HEK293 (cell line): ENCODE data around the gene KRT74.

Experiments used
- FEZF1 ChIP-seq: fragments of 450-650 bp; formaldehyde crosslinking; IDR thresholded peaks from 2 replicates; pipeline ENCODE4 v1.5.1; 2016; ENCODE audit warnings: missing biosample characterization, missing genetic modification characterization
- KLF17 ChIP-seq: fragments of 450-650 bp; formaldehyde crosslinking; IDR thresholded peaks from 2 replicates; pipeline ENCODE4 v1.5.1; 2016; ENCODE audit warnings: missing biosample characterization, missing genetic modification characterization
- KLF9 ChIP-seq: fragments of 450-650 bp; formaldehyde crosslinking; IDR thresholded peaks from 2 replicates; pipeline ENCODE4 v1.5.1; 2016; ENCODE audit warnings: missing biosample characterization, missing genetic modification characterization, low read depth
- PRDM10 ChIP-seq: fragments of 450-650 bp; formaldehyde crosslinking; IDR thresholded peaks from 2 replicates; pipeline ENCODE4 v1.5.1; 2016; ENCODE audit warnings: missing biosample characterization, missing genetic modification characterization
- REST ChIP-seq: fragments of 450-650 bp; formaldehyde crosslinking; IDR thresholded peaks from 2 replicates; pipeline ENCODE4 v1.5.1; 2016; ENCODE audit warnings: missing biosample characterization, missing genetic modification characterization
- ZBTB8A ChIP-seq: fragments of 450-650 bp; formaldehyde crosslinking; IDR thresholded peaks from 2 replicates; pipeline ENCODE4 v1.5.1; 2016; ENCODE audit warnings: missing biosample characterization, missing genetic modification characterization
- ZNF114 ChIP-seq: fragments of 450-650 bp; formaldehyde crosslinking; IDR thresholded peaks from 2 replicates; pipeline ENCODE4 v1.5.0; 2017; ENCODE audit warnings: missing biosample characterization, missing genetic modification characterization
- ZNF19 ChIP-seq: fragments of 450-650 bp; formaldehyde crosslinking; IDR thresholded peaks from 2 replicates; pipeline ENCODE4; 2016; ENCODE audit warnings: missing biosample characterization, missing genetic modification characterization, low read depth
- ZNF2 ChIP-seq: fragments of 450-650 bp; formaldehyde crosslinking; IDR thresholded peaks from 2 replicates; pipeline ENCODE4 v1.5.1; 2016; ENCODE audit warnings: missing biosample characterization, missing genetic modification characterization
- ZNF280C ChIP-seq: fragments of 450-650 bp; formaldehyde crosslinking; IDR thresholded peaks from 2 replicates; pipeline ENCODE4 v1.5.1; 2016; ENCODE audit warnings: missing biosample characterization, missing genetic modification characterization
- ZNF311 ChIP-seq: fragments of 450-650 bp; formaldehyde crosslinking; IDR thresholded peaks from 2 replicates; pipeline ENCODE4 v1.5.1; 2017; ENCODE audit warnings: missing biosample characterization, missing genetic modification characterization, borderline replicate concordance
- ZNF366 ChIP-seq: fragments of 450-650 bp; formaldehyde crosslinking; conservative IDR thresholded peaks from 2 replicates; pipeline ENCODE4 v1.5.1; 2016; ENCODE audit warnings: missing biosample characterization, missing genetic modification characterization
- ZNF398 ChIP-seq: fragments of 450-650 bp; formaldehyde crosslinking; IDR thresholded peaks from 2 replicates; pipeline ENCODE4 v1.5.1; 2017; ENCODE audit warnings: missing biosample characterization, missing genetic modification characterization
- ZNF488 ChIP-seq: fragments of 450-650 bp; formaldehyde crosslinking; IDR thresholded peaks from 2 replicates; pipeline ENCODE4 v1.5.1; 2016; ENCODE audit warnings: missing biosample characterization, missing genetic modification characterization
- ZNF571 ChIP-seq: fragments of 450-650 bp; formaldehyde crosslinking; IDR thresholded peaks from 2 replicates; pipeline ENCODE4 v1.5.0; 2017; ENCODE audit warnings: missing biosample characterization, missing genetic modification characterization
- ZNF624 ChIP-seq: fragments of 450-650 bp; formaldehyde crosslinking; IDR thresholded peaks from 2 replicates; pipeline ENCODE4 v1.5.1; 2017; ENCODE audit warnings: missing biosample characterization, missing genetic modification characterization
- ZNF639 ChIP-seq: fragments of 450-650 bp; formaldehyde crosslinking; IDR thresholded peaks from 2 replicates; pipeline ENCODE4 v1.5.1; 2016; ENCODE audit warnings: missing biosample characterization, missing genetic modification characterization
- ZNF692 ChIP-seq: fragments of 450-650 bp; formaldehyde crosslinking; IDR thresholded peaks from 2 replicates; pipeline ENCODE4 v1.5.1; 2016; ENCODE audit warnings: missing biosample characterization, missing genetic modification characterization
- ZNF76 ChIP-seq: fragments of 450-650 bp; formaldehyde crosslinking; IDR thresholded peaks from 2 replicates; pipeline ENCODE4; 2016; ENCODE audit warnings: low read depth, missing biosample characterization, missing genetic modification characterization, borderline replicate concordance

Gene KRT74

GRCh38 chr12:52539821-52540173, 33.8 kb downstream of the KRT74 start (continued):
- TF ChIP-seq PRDM10 (peak; percentile 62), ZNF114 (tag by site-specific recombination) (no peak), ZNF311 (tag by site-specific recombination) (no peak), ZNF571 (tag by site-specific recombination) (no peak), ZNF280C (tag by site-specific recombination) (no peak), ZBTB8A (no peak), ZNF398 (peak; percentile 69), ZNF488 (tag by site-specific recombination) (no peak), FEZF1 (tag by site-specific recombination) (no peak), ZNF2 (no peak), ZNF624 (no peak), ZNF19 (tag by site-specific recombination) (no peak), ZNF76 (tag by site-specific recombination) (no peak), ZNF366 (tag by site-specific recombination) (no peak), KLF17 (peak; percentile 52), REST (no peak), ZNF692 (tag by site-specific recombination) (peak; percentile 97), KLF9 (tag by site-specific recombination) (peak; percentile 60; the same call in 1 of the 2 replicates), ZNF639 (tag by site-specific recombination) (no peak)
